PC-9 (cell line): ENCODE results near the gene PNKP. TPM values are rescaled to one million over a fixed set of nuclear protein-coding genes. Genes with fewer than 3 reads are reported as not detected.

Experiments used
- BruUV-seq: library from RNA; stranded (reverse); fragments of 400-500 nt; replicated peaks from 2 replicates; lab custom pipeline; 2021; lab: Mats Ljungman, UMichigan
- CTCF ChIA-PET: fragments of 300-600 bp; sonication (Branson Sonifier 250); formaldehyde crosslinking; loops from one replicate; lab custom pipeline; 2022; ENCODE audit warnings: antibody characterized with exemption; lab: Charles Lee
- POLR2A ChIA-PET: fragments of 300-600 bp; sonication (Branson Sonifier 250); formaldehyde crosslinking; loops from one replicate; lab custom pipeline; 2022; ENCODE audit warnings: antibody characterized with exemption; ENCODE audit not compliant: unreplicated experiment; lab: Charles Lee
- DNase-seq, 2 experiments: peaks; one replicate each; pipeline versions ENCODE4 v3.0.0 to v3.0.0-alpha.2; 2015 to 2022; ENCODE audit warnings: mixed read lengths in 1 of 2
- H2AFZ ChIP-seq: fragments of 200-600 bp; sonication (generic); 2 replicates; pipeline ENCODE4 v1.8.1; 2017; ENCODE audit warnings: antibody characterized with exemption
- H3F3A ChIP-seq: fragments of 200-600 bp; sonication (generic); 2 replicates; pipeline ENCODE4 v1.8.1; 2017; ENCODE audit warnings: antibody characterized with exemption, mild to moderate bottlenecking, low read depth; ENCODE audit not compliant: insufficient read depth
- H3K27ac ChIP-seq: fragments of 200-600 bp; sonication (generic); 2 replicates; pipeline ENCODE4 v1.6.1; 2016; ENCODE audit warnings: mixed run types
- H3K27me3 ChIP-seq: fragments of 200-600 bp; sonication (generic); 2 replicates; pipeline ENCODE4 v1.6.1; 2016; ENCODE audit warnings: low read depth, mixed run types; ENCODE audit not compliant: insufficient read depth
- H3K36me3 ChIP-seq: fragments of 200-600 bp; sonication (generic); 2 replicates; pipeline ENCODE4 v1.6.1; 2016; ENCODE audit warnings: low read depth, mixed run types
- H3K4me1 ChIP-seq: fragments of 200-600 bp; sonication (generic); replicated peaks from 2 replicates; pipeline ENCODE4 v1.6.1; 2016; ENCODE audit warnings: mixed run types; ENCODE audit not compliant: insufficient read depth
- H3K4me2 ChIP-seq: fragments of 200-600 bp; sonication (generic); 2 replicates; pipeline ENCODE4 v1.6.1; 2017; ENCODE audit warnings: mixed run types
- H3K4me3 ChIP-seq: fragments of 200-600 bp; sonication (generic); 2 replicates; pipeline ENCODE4 v1.6.1; 2016; ENCODE audit warnings: mixed run types
- H3K79me2 ChIP-seq: fragments of 200-600 bp; sonication (generic); 2 replicates; pipeline ENCODE4 v1.6.1; 2017; ENCODE audit warnings: low read depth, mixed run types
- H3K9me2 ChIP-seq: fragments of 200-600 bp; sonication (generic); 2 replicates; pipeline ENCODE4 v1.8.1; 2017; ENCODE audit warnings: mild to moderate bottlenecking; ENCODE audit not compliant: insufficient read depth
- H3K9me3 ChIP-seq: fragments of 200-600 bp; sonication (generic); 2 replicates; pipeline ENCODE4 v1.8.1; 2016; ENCODE audit warnings: low read depth; ENCODE audit not compliant: insufficient read depth
- H4K20me1 ChIP-seq: fragments of 200-600 bp; sonication (generic); 2 replicates; pipeline ENCODE4 v1.8.1; 2017; ENCODE audit not compliant: insufficient read depth
- EZH2 ChIP-seq: fragments of 200-600 bp; sonication (generic); IDR thresholded peaks from 2 replicates; pipeline ENCODE4 v1.8.0; 2017; ENCODE audit warnings: antibody characterized with exemption, low read depth
- intact Hi-C: fragments of 100-400 bp; cut with micrococcal nuclease; formaldehyde crosslinking; loops from one replicate; pipeline ENCODE4 v1.10.0; 2022; ENCODE audit not compliant: unreplicated experiment
- total RNA-seq: library from RNA; stranded (reverse); gene quantifications from 2 replicates; pipeline ENCODE4 v1.2.3, GENCODE V29; 2021
- TF ChIP-seq, protein P1 (sequence below): fragments of 200-600 bp; sonication (generic); conservative IDR thresholded peaks from 2 replicates; pipeline ENCODE4 v1.6.1; 2017; ENCODE audit warnings: mixed run types, antibody characterized with exemption, mild to moderate bottlenecking, moderate library complexity

The PNKP gene
- total RNA-seq, 1 experiment from 2014 or later = 82.7 TPM

DNA sequence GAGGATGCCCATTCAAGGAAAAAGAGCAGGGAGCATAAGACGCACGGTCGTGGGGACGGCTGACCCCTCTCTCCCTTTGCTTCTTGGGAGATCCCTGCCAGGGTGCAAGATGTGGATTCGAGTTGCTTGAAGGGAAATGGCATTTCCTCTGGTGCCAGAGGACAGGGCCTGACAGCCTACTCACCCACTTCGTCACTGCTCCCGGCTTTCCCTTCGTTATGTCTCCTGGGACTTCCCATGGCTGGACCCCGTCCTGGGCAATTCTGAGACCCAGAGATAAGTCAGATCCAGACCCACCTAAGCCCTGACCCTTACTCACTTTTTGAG is 11.3 kb upstream of the PNKP start:
- H3K27ac ChIP-seq = peak overlapping the region; percentile 92; the same call in 1 of the 2 replicates
- H3K9me2 ChIP-seq = no peaks in the 10 kb centered on the region
- peaks cover 31% of the 10 kb centered on the region for H4K20me1 ChIP-seq
- H3F3A ChIP-seq = 0 out of 2 replicates have a peak, but pooled peaks cover 17% of the 10 kb centered on the region
- TSS peak; percentile 54 for BruUV-seq
- peak overlapping the region; percentile 79 for H3K4me3 ChIP-seq
- H3K4me2 ChIP-seq = peak overlapping the region; percentile 87
- DNase-seq = no peak
- no peaks in the 10 kb centered on the region for H3K27me3 ChIP-seq
- peaks cover 21% of the 10 kb centered on the region for H3K4me1 ChIP-seq
- POLR2A ChIA-PET = no interaction called here
- no peak for TF ChIP-seq EZH2
- TF ChIP-seq, protein P1, sequence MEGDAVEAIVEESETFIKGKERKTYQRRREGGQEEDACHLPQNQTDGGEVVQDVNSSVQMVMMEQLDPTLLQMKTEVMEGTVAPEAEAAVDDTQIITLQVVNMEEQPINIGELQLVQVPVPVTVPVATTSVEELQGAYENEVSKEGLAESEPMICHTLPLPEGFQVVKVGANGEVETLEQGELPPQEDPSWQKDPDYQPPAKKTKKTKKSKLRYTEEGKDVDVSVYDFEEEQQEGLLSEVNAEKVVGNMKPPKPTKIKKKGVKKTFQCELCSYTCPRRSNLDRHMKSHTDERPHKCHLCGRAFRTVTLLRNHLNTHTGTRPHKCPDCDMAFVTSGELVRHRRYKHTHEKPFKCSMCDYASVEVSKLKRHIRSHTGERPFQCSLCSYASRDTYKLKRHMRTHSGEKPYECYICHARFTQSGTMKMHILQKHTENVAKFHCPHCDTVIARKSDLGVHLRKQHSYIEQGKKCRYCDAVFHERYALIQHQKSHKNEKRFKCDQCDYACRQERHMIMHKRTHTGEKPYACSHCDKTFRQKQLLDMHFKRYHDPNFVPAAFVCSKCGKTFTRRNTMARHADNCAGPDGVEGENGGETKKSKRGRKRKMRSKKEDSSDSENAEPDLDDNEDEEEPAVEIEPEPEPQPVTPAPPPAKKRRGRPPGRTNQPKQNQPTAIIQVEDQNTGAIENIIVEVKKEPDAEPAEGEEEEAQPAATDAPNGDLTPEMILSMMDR = no peak
- no peaks in the 10 kb centered on the region for H3K9me3 ChIP-seq
- CTCF ChIA-PET = no interaction called here
- peaks cover 42% of the 10 kb centered on the region for H3K79me2 ChIP-seq
- intact Hi-C loops = loop anchor here (5.0 kb wide), 2 partner anchors 49 to 149 kb away; partner anchors contain the start of genes ATF5, NUP62, VRK3 and ZNF473
- H2AFZ ChIP-seq = no peak overlapping the region
- peaks cover 31% of the 10 kb centered on the region; the same call in 1 of the 2 replicates for H3K36me3 ChIP-seq

DNA sequence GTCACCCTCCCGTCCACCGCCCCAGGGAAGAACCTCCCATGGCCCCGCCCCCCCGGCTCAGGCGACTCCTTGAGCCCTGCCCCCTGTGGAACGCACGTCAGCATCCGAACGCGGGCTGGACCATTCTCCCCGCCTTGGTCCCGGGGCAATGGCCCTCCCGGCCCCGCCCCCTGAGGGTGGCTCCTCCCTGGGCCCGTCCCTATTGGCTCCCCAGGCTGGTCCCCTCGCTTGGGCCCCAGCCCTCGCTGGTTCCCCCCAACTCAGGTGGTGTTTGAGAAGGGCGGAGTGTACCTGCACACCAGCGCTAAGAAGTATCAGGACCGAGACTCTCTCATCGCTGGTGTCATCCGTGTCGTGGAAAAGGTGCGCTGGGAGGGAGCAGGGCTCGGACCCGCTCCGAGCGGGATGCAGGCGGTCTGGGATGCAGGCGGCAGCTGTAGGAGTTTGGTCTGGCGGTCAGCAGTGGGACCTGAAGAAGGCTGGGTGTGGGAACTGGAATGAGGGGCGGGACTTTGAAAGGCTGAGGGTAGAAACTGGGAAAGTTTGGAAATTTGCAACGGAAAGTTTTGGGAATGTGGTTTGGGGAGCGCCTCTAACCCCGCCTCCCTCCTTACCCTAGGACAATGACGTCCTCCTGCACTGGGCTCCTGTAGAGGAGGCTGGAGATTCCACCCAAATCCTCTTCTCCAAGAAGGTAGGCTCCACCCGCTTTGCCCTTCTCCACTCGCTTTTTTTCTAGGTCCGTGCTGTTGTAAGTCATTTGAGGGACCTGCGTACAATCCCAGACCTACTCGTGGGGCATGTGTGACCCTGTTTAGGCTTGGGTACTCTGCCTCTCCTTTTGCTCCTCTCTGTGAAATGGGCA is 10.7 kb upstream of the PNKP start:
- Histone ChIP-seq H3K9me2 (no peaks in the 10 kb centered on the region), H3F3A (0 out of 2 replicates have a peak, but pooled peaks cover 17% of the 10 kb centered on the region), H4K20me1 (peaks cover 31% of the 10 kb centered on the region), H3K27me3 (no peaks in the 10 kb centered on the region), H3K27ac (peak overlapping the region; percentile 92), H3K9me3 (no peaks in the 10 kb centered on the region), H3K4me3 (peak overlapping the region; percentile 79), H3K79me2 (peaks cover 45% of the 10 kb centered on the region), H2AFZ (peak overlapping the region; percentile 75), H3K36me3 (peaks cover 25% of the 10 kb centered on the region; the same call in 1 of the 2 replicates), H3K4me2 (peak overlapping the region; percentile 87), H3K4me1 (peaks cover 21% of the 10 kb centered on the region)
- BruUV-seq = no TSS peak
- POLR2A ChIA-PET = interaction anchor here (0.7 kb wide), 1 partner anchor 238 kb away, joined by 7 read pairs; the partner anchor contains the start of gene RRAS
- intact Hi-C loops = loop anchor here (1.0 to 5.0 kb wide), 12 partner anchors 9 to 515 kb away; partner anchors contain the start of genes AP2A1, ATF5, DKKL1 and FUZ
- CTCF ChIA-PET = no interaction called here
- TF ChIP-seq, protein P1 = no peak
- no peak for TF ChIP-seq EZH2
- peak; percentile 92 to 98 for DNase-seq

DNA sequence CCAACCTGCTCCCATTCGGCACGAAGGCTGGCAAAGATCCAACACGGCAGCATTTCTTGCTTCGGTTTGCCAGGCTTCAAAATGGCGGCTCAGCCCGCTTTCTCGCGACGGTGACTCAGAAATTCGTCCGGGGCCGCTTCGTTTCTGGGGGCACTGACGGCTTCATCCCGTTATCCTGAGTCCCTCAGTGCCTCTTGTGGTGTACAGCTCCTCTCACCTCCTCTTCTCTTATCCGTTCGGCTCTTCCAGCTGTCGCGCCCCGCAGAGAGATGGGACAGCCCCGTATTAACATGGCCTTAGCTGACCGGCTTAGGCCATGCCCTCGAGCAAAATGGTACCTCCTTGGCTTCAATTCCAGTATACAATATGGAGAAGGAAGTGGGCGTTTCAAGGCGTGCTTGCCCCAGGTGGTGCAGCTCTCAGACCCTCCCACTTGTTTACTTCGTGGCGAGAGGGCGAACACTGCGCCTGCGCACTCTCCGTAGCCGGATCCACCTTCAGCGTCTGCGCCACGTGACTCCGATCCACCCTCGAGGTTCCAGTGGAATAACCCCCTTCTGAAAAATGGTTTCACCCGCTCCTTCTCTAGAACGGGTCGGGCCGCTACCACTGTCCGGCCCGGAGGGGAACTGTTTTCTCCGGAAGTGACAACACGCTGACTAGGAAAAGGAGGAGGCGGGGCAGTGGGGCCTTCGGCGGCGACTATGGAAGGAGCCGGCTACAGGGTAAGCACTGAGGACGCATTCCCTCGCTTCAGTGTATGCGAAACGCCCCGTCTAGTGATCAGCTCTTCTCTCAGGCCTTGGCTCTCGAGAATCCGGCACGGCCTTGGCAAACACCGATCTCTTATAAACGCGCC is 9.9 kb upstream of the PNKP start, which contains the start of the genes AKT1S1 and TBC1D17:
TSS of gene AKT1S1 (minus strand) at position 336 of the 859 bp plus-strand sequence. CDS start 4,060 bp downstream, outside the sequence.
TSS of gene TBC1D17 (plus strand) at position 683 of the 859 bp plus-strand sequence. CDS start at position 705, 22 bp downstream.
- Histone ChIP-seq H3K4me1 (peaks cover 21% of the 10 kb centered on the region), H2AFZ (peak within 1 kb of the TSS; percentile 86), H3K4me3 (peak within 1 kb of the TSS; percentile 79), H3K9me2 (no peaks in the 10 kb centered on the region), H3K79me2 (peaks cover 48% of the 10 kb centered on the region), H3K27me3 (no peaks in the 10 kb centered on the region), H4K20me1 (peaks cover 32% of the 10 kb centered on the region), H3K9me3 (no peaks in the 10 kb centered on the region), H3K4me2 (peak within 1 kb of the TSS; percentile 95), H3F3A (0 out of 2 replicates have a peak, but pooled peaks cover 17% of the 10 kb centered on the region), H3K36me3 (peaks cover 16% of the 10 kb centered on the region; the same call in 1 of the 2 replicates), H3K27ac (peak within 1 kb of the TSS; percentile 92)
- ChIA-PET POLR2A (interaction anchor here (0.6 to 0.7 kb wide), 2 partner anchors 237 to 381 kb away, joined by 5 to 7 read pairs; partner anchors contain the start of genes RPS11 and RRAS), CTCF (no interaction called here)
- intact Hi-C loops = loop anchor here (1.0 to 5.0 kb wide), 12 partner anchors 8 to 514 kb away; partner anchors contain the start of genes AP2A1, ATF5, DKKL1 and FUZ
- no peak for TF ChIP-seq EZH2
- TF ChIP-seq, protein P1 = no peak
- DNase-seq = peak; percentile 99
- BruUV-seq = TSS peak; percentile 38
